ENCODE results near the gene ACER1.

The ACER1 gene

GRCh38 chr19:6273701-6274601 lies 59.5 kb downstream of the ACER1 start:
- H3K27me3 ChIP-seq = no peaks in the 10 kb centered on the region
- H3K9me3 ChIP-seq (replicated peaks in 1 of 11) = no peaks in the 10 kb centered on the region
- peaks cover 51 to 75% (median 68%) of the 10 kb centered on the region in 10 experiments for H3K4me1 ChIP-seq
- peaks cover 100% of the 10 kb centered on the region in 11 experiments; a peak in 21 of 22 replicates for H4K20me1 ChIP-seq
- H3K9ac ChIP-seq = peak overlapping the region in 1 of 11 experiments; percentile 29; a peak in 1 of 22 replicates
- no peak for TF ChIP-seq Cebpa-rat (IDR thresholded peaks at IDR 0.05)
- H3K27ac ChIP-seq = no peak overlapping the region; a peak in 1 of 22 replicates
- no peak overlapping the region for H3K4me3 ChIP-seq
- peaks cover 31 to 90% (median 60%) of the 10 kb centered on the region in 11 experiments for H3K36me3 ChIP-seq
- H3K4me2 ChIP-seq = peak overlapping the region in 10 of 11 experiments; percentile 11 to 99 (median 92); a peak in 10 of 22 replicates

DNA sequence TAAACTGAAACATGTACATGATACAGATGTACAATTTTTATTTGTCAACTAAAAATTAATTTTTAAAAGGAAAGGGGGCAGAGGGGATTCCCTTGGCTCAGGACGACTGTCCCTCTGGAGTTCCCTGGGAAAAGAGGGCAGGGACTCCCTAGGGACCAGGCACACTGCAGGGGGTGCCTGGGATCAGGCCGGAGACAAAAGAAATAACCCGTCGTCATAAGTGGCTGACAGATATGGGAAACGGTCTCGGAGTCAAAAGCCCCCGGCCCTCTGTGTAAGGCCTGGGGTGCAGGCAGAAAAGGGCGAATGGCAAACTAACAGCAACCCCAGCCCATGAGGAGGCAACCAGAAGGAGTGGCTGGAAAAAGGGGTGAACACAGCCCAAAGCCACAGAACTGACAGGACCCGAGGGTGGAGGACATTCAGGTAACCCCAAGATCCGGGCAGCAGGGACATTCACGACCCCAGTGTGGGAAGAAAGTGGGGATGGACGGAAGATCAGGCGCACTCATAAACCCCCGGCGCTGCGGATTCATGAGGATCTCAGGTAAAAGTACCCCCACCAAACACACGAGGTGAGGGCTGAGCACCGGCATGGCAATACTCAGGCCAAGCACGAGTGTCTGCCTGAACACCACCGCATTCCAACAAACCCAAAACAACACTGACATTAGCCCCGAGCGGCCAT lies 60.4 kb downstream of the ACER1 start:
- Histone ChIP-seq H3K9ac (peak overlapping the region in 4 of 11 experiments; percentile 0 to 32 (median 27); a peak in 1 of 22 replicates), H3K4me3 (no peak overlapping the region), H3K9me3 (replicated peaks in 1 of 11) (no peaks in the 10 kb centered on the region), H3K36me3 (peaks cover 40 to 98% (median 68%) of the 10 kb centered on the region in 11 experiments), H4K20me1 (peaks cover 99 to 100% (median 100%) of the 10 kb centered on the region in 11 experiments; a peak in 21 of 22 replicates), H3K27me3 (no peaks in the 10 kb centered on the region), H3K4me1 (peaks cover 43 to 66% (median 59%) of the 10 kb centered on the region in 10 experiments), H3K27ac (peak overlapping the region in 2 of 11 experiments; percentile 13 to 18; a peak in 2 of 22 replicates), H3K4me2 (0 out of 22 replicates have a peak overlapping the region, but pooled peaks of 1 of the 11 experiments have one; percentile 95)
- no peak for TF ChIP-seq Cebpa-rat (IDR thresholded peaks at IDR 0.05)

- TF ChIP-seq Cebpa-rat (IDR thresholded peaks at IDR 0.05) = no peak
- Histone ChIP-seq H3K36me3 (peaks cover 47 to 98% (median 69%) of the 10 kb centered on the region in 11 experiments), H3K4me3 (no peak overlapping the region), H3K9ac (peak overlapping the region in 5 of 11 experiments; percentile 0 to 32 (median 27); a peak in 2 of 22 replicates), H3K27me3 (no peaks in the 10 kb centered on the region), H3K27ac (peak overlapping the region in 2 of 11 experiments; percentile 13 to 15; a peak in 2 of 22 replicates), H4K20me1 (peaks cover 99 to 100% (median 100%) of the 10 kb centered on the region in 11 experiments; a peak in 21 of 22 replicates), H3K9me3 (replicated peaks in 1 of 11) (no peaks in the 10 kb centered on the region), H3K4me1 (peaks cover 36 to 61% (median 53%) of the 10 kb centered on the region in 10 experiments), H3K4me2 (peak overlapping the region in 1 of 11 experiments; percentile 17; a peak in 1 of 22 replicates)
Measured at GRCh38 chr19:6272411-6272791, 61.0 kb downstream of the ACER1 start.

DNA sequence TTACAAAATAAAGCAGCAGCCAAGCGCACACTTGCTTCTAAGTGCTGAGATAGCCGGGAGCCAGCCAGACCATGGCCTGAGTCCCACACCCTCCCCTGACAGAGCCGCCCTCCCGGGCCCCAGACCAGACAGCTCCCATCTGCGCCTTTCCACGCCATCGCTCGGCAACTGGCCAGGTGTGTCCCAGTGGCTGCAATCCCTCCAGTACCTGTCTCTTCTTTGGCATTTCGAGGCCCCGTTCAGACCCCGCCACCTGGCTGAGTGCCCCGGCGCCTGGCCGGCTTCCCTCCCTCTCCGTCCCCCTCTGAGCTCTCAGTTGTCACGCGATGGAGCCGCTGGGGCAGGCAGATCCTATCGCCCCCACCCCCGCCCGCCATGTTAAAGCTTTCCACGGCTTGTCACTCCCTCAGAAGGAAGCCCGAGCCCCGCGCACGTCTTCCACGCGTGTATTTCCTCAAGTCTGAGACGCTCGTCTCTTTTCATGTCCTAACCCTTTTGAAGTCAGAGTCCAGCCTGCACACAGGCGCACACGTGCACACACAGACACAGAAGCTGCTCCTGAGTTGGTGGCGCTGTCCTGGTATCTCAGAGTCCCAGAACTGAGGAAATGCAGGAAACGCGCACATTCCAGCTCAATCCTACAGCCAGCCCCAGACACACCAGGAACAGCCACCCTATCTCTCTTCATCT lies 61.5 kb downstream of the ACER1 start:
- Histone ChIP-seq H3K27me3 (no peaks in the 10 kb centered on the region), H3K36me3 (peaks cover 52 to 98% (median 74%) of the 10 kb centered on the region in 11 experiments), H3K9ac (peak overlapping the region in 3 of 11 experiments; percentile 0 to 27 (median 27); a peak in 3 of 22 replicates), H4K20me1 (peaks cover 99 to 100% (median 100%) of the 10 kb centered on the region in 11 experiments; a peak in 21 of 22 replicates), H3K4me1 (peaks cover 31 to 61% (median 47%) of the 10 kb centered on the region in 10 experiments), H3K4me2 (peak overlapping the region in 1 of 11 experiments; percentile 17; a peak in 1 of 22 replicates), H3K4me3 (no peak overlapping the region), H3K9me3 (replicated peaks in 1 of 11) (no peaks in the 10 kb centered on the region), H3K27ac (peak overlapping the region in 4 of 11 experiments; percentile 13 to 15 (median 14); a peak in 1 of 22 replicates)
- TF ChIP-seq Cebpa-rat (IDR thresholded peaks at IDR 0.05) = no peak

- Histone ChIP-seq H3K27me3 (no peaks in the 10 kb centered on the region), H3K9ac (no peak overlapping the region), H3K36me3 (peaks cover 58 to 99% (median 78%) of the 10 kb centered on the region in 11 experiments), H3K4me3 (no peak overlapping the region), H4K20me1 (peaks cover 98 to 100% (median 100%) of the 10 kb centered on the region in 11 experiments; a peak in 21 of 22 replicates), H3K4me1 (peaks cover 24 to 57% (median 41%) of the 10 kb centered on the region in 10 experiments), H3K27ac (0 out of 22 replicates have a peak overlapping the region, but pooled peaks of 2 of the 11 experiments have one; percentile 13 to 14), H3K4me2 (no peak overlapping the region), H3K9me3 (replicated peaks in 1 of 11) (no peaks in the 10 kb centered on the region)
- TF ChIP-seq Cebpa-rat (IDR thresholded peaks at IDR 0.05) = no peak
Measured at GRCh38 chr19:6271251-6271650, 62.2 kb downstream of the ACER1 start.

DNA sequence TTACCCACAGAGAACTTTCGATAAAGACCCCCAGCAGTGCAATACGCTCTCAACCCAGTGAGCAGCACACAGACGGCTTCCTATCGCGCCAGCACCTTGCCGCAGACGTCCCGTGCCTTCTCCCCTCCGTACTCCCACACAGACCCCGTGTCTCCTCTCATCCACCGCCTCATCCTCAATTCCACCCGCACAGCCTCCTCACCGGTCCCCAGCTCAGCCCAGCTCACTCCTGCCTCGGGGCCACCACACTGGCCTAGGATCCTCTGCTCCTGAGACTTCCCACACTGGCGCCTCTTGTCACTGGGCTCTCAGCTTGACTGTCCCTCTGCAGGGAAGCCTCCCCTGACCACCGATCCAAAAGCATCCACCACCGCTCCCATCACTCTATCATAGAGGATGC lies 62.6 kb downstream of the ACER1 start:
- Histone ChIP-seq H3K4me1 (peaks cover 20 to 52% (median 38%) of the 10 kb centered on the region in 10 experiments), H3K4me3 (no peak overlapping the region), H4K20me1 (peaks cover 96 to 100% (median 100%) of the 10 kb centered on the region in 11 experiments; a peak in 21 of 22 replicates), H3K27me3 (no peaks in the 10 kb centered on the region), H3K9ac (no peak overlapping the region), H3K4me2 (no peak overlapping the region), H3K9me3 (replicated peaks in 1 of 11) (no peaks in the 10 kb centered on the region), H3K27ac (0 out of 22 replicates have a peak overlapping the region, but pooled peaks of 1 of the 11 experiments have one; percentile 13), H3K36me3 (peaks cover 62 to 99% (median 80%) of the 10 kb centered on the region in 11 experiments)
- no peak for TF ChIP-seq Cebpa-rat (IDR thresholded peaks at IDR 0.05)

- H3K4me3 ChIP-seq = no peak overlapping the region
- H3K4me1 ChIP-seq = peaks cover 14 to 49% (median 33%) of the 10 kb centered on the region in 10 experiments
- H3K36me3 ChIP-seq = peaks cover 68 to 99% (median 80%) of the 10 kb centered on the region in 11 experiments
- H3K9ac ChIP-seq = no peak overlapping the region
- H3K4me2 ChIP-seq = no peak overlapping the region
- H3K9me3 ChIP-seq (replicated peaks in 1 of 11) = no peaks in the 10 kb centered on the region
- H4K20me1 ChIP-seq = peaks cover 96 to 100% (median 100%) of the 10 kb centered on the region in 11 experiments; a peak in 21 of 22 replicates
- TF ChIP-seq Cebpa-rat (IDR thresholded peaks at IDR 0.05) = no peak
- H3K27ac ChIP-seq = no peak overlapping the region
- H3K27me3 ChIP-seq = no peaks in the 10 kb centered on the region
Measured at GRCh38 chr19:6270076-6270745, 63.2 kb downstream of the ACER1 start.
